Left lung (tissue), 10 donors: ENCODE data around the gene TALDO1. TPM values are rescaled to one million over a fixed set of nuclear protein-coding genes. Genes with fewer than 3 reads are reported as not detected.
A peak's percentile ranks its signal among the peaks of the same experiment; 100 is the strongest.

Source experiments
- ATAC-seq: fragments of 200-7000 bp; cut with Tn5 transposase; one replicate; pipeline ENCODE4 v1.9.1; 2020; ENCODE audit warnings: moderate library complexity
- DNase-seq, 4 donors: peaks; one replicate each; pipeline ENCODE4 v3.0.0-alpha.2; 2013 to 2020
- H3K27ac ChIP-seq, 2 donors: fragments of 200-600 bp; sonication (generic) in 1 of 2; one replicate each; pipeline versions ENCODE4 v1.5.0 to v1.8.0; 2020 to 2021
- H3K27me3 ChIP-seq, 2 donors: fragments of 200-600 bp; sonication (generic) in 1 of 2; one replicate each; pipeline versions ENCODE4 v1.5.0 to v1.8.0; 2020 to 2021
- H3K36me3 ChIP-seq, 2 donors: fragments of 200-600 bp; sonication (generic) in 1 of 2; one replicate each; pipeline versions ENCODE4 v1.5.0 to v1.8.0; 2020 to 2021
- H3K4me1 ChIP-seq, 2 donors: fragments of 200-600 bp; one replicate each; pipeline ENCODE4 v1.8.0; 2021
- H3K4me3 ChIP-seq, 2 donors: fragments of 200-600 bp; sonication (generic) in 1 of 2; one replicate each; pipeline versions ENCODE4 v1.5.0 to v1.8.0; 2020 to 2021; ENCODE audit warnings: mild to moderate bottlenecking in 1 of 2
- H3K9me3 ChIP-seq, 2 donors: fragments of 200-600 bp; sonication (generic) in 1 of 2; one replicate each; pipeline versions ENCODE4 v1.5.0 to v1.8.0; 2020 to 2021
- CTCF ChIP-seq, 2 donors: fragments of 200-600 bp; sonication (generic) in 1 of 2; IDR thresholded peaks; one replicate each; pipeline versions ENCODE4 v1.5.0 to v1.8.0; 2021; ENCODE audit warnings: antibody characterized with exemption in 2 of 2
- intact Hi-C, 2 donors: fragments of 100-400 bp; cut with DNase I; formaldehyde crosslinking; loops; one replicate each; pipeline versions ENCODE4 v1.11.2 to v1.14.2; 2022
- polyA plus RNA-seq, 6 donors: library from polyadenylated mRNA; unstranded; fragments of 120-200 nt; gene quantifications; one replicate each; pipeline ENCODE4 v1.2.1, GENCODE V29; 2013; ENCODE audit not compliant: insufficient read length in 6 of 6
- total RNA-seq, 2 donors: library from RNA; stranded (reverse); fragmentation: NEBNext Ultra II Directional; extraction: Animal tissue kit (Norgen Biotek cat#: 25700); gene quantifications; one replicate each; pipeline ENCODE4 v1.2.1, GENCODE V29; 2021
- donor health status: DM: no; HTN: yes; CAD: no.
- donor health status: DM: no; HTN: no; CAD: no.

Gene TALDO1
- total and polyA plus RNA-seq, 8 donors: 100 to 322 (median 119) TPM

- no peak overlapping the region for H3K4me3 ChIP-seq
- DNase-seq (no peak), ATAC-seq (no peak)
- peaks cover 9 to 29% of the 10 kb centered on the region in 2 donors for H3K4me1 ChIP-seq
- H3K36me3 ChIP-seq: peaks cover 0 to 52% of the 10 kb centered on the region in 2 donors
- H3K9me3 ChIP-seq: no peaks in the 10 kb centered on the region
- intact Hi-C loops: no loop called here
- H3K27me3 ChIP-seq: no peaks in the 10 kb centered on the region
- no peak overlapping the region for H3K27ac ChIP-seq
- TF ChIP-seq CTCF (IDR thresholded peaks at IDR 0.05): no peak
Observed at GRCh38 chr11:772429-773390, 25.4 kb downstream of the TALDO1 start.

- no peak for TF ChIP-seq CTCF (IDR thresholded peaks at IDR 0.05)
- H3K27ac ChIP-seq: no peak overlapping the region
- DNase-seq (no peak), ATAC-seq (no peak)
- H3K36me3 ChIP-seq: peaks cover 0 to 51% of the 10 kb centered on the region in 2 donors
- H3K9me3 ChIP-seq: no peaks in the 10 kb centered on the region
- intact Hi-C loops: no loop called here
- H3K4me1 ChIP-seq: peaks cover 13 to 35% of the 10 kb centered on the region in 2 donors
- no peak overlapping the region for H3K4me3 ChIP-seq
- H3K27me3 ChIP-seq: no peaks in the 10 kb centered on the region
Observed at GRCh38 chr11:773425-773824, 26.2 kb downstream of the TALDO1 start.

GRCh38 chr11:773830-774229 lies 26.6 kb downstream of the TALDO1 start:
- DNase-seq: no peak
- ATAC-seq: no peak
- peaks cover 16 to 39% of the 10 kb centered on the region in 2 donors for H3K4me1 ChIP-seq
- H3K27ac ChIP-seq: no peak overlapping the region
- no peaks in the 10 kb centered on the region for H3K9me3 ChIP-seq
- no peak for TF ChIP-seq CTCF (IDR thresholded peaks at IDR 0.05)
- no peaks in the 10 kb centered on the region for H3K27me3 ChIP-seq
- intact Hi-C loops: no loop called here
- peaks cover 0 to 51% of the 10 kb centered on the region in 2 donors for H3K36me3 ChIP-seq
- no peak overlapping the region for H3K4me3 ChIP-seq

DNA sequence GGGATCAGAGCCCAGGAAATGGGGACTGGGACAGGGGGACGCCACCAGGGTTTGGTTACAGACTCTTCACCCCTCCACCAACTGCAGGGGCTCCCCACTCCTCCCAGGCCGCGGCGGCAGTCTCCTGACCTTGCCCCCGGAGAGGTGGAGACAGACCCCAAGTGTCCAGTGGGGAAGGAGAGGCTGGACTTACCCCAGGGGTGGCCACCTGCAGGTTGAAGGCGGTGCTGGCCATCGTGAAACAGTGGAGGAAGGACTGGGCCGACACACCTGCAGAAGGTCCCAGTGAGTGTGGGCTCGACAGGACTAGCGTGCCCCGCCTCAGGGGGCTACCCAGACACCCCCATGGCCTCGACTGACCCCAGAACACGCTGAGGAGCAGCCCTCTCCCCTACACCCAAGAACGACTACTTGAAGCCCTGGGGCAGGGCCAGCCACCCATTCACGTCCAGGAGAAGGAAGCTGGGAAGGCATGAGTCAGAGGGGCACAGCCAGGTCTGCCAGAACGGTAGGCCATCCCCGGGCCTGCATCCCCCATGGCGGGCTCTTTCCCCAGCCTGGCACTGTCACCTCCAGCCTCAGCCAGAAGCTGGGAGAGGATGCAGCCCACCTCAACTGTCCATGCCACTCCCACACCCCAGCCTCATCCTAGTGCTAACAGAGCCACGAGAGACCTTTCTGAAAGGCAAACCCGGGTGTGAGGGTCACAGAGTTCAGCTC lies 27.8 kb downstream of the TALDO1 start:
- peaks cover 0 to 44% of the 10 kb centered on the region in 2 donors for H3K36me3 ChIP-seq
- H3K9me3 ChIP-seq: no peaks in the 10 kb centered on the region
- no peak for TF ChIP-seq CTCF (IDR thresholded peaks at IDR 0.05)
- peak in 1 of 4 donors; percentile 74 for DNase-seq
- H3K4me1 ChIP-seq: peaks cover 16 to 48% of the 10 kb centered on the region in 2 donors
- ATAC-seq: no peak
- H3K4me3 ChIP-seq: no peak overlapping the region
- no peaks in the 10 kb centered on the region for H3K27me3 ChIP-seq
- H3K27ac ChIP-seq: no peak overlapping the region
- intact Hi-C loops: no loop called here

DNA sequence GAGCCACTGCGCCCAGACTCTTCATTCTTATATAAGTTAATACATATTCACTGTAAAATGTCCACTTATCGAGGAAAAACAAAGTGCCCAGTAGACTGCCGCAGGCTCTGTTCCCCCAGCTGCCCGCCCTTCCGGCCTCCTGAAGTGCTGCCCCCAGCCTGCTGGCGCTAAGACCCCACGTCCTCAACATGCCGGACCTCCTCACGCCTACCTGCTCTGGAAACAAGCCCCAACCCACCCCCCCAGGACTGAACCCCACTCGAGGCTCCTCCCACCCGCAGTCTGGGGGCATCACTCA lies 28.9 kb downstream of the TALDO1 start:
- no peak for TF ChIP-seq CTCF (IDR thresholded peaks at IDR 0.05)
- peaks cover 0 to 37% of the 10 kb centered on the region in 2 donors for H3K36me3 ChIP-seq
- H3K27me3 ChIP-seq: no peaks in the 10 kb centered on the region
- intact Hi-C loops: no loop called here
- no peak overlapping the region for H3K27ac ChIP-seq
- no peaks in the 10 kb centered on the region for H3K9me3 ChIP-seq
- H3K4me3 ChIP-seq: peak overlapping the region; percentile 76 to 90
- no peak for ATAC-seq
- H3K4me1 ChIP-seq: peaks cover 16 to 51% of the 10 kb centered on the region in 2 donors
- no peak for DNase-seq
